NOMO-1 (cell line): ENCODE results near the gene KIF5B.
A peak's percentile ranks its signal among the peaks of the same experiment; 100 is the strongest.

Experiments
- DNase-seq, 2 experiments: peaks; one replicate each; lab custom pipeline; 2025; ENCODE audit not compliant: unreplicated experiment in 2 of 2; lab: John Stamatoyannopoulos, UW

KIF5B gene

DNA sequence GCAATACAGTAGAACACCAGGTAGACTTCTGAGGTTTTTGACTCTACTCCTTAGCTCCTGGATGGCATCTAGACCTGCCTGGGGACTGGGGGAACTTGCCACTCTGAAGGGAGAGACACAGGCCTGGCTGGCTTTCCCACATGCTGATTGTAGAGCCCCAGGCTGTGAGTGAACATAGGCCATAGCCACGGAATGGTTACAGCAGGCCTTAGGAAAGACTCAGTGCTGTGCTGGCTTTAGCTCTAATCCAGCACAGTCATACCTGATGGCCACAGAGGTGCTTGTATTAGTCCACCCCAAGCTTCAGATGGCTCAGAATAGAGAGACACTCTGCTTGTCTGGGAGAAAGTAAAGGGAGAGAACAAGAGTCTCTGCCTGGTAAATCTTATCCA is 92.6 kb downstream of the KIF5B start:
- DNase-seq = no peak

GRCh38 chr10:31962826-31963588 is 93.2 kb downstream of the KIF5B start:
- DNase-seq = no peak

- peak; percentile 87 to 93 for DNase-seq
These were observed 94.7 kb downstream of the KIF5B start for GRCh38 chr10:31961277-31962074.

GRCh38 chr10:31959461-31960173 is 96.6 kb downstream of the KIF5B start:
- DNase-seq = peak; percentile 34 to 61
